Panc1 (cell line): ENCODE data around the gene ZBTB8A. TPM values are rescaled to one million over a fixed set of nuclear protein-coding genes. Genes with fewer than 3 reads are reported as not detected.

ENCODE experiments used
- ATAC-seq: fragments of 200-7000 bp; cut with Tn5 transposase; 2 replicates; pipeline ENCODE4 v1.9.1; 2020; ENCODE audit warnings: mild to moderate bottlenecking, moderate library complexity
- BruUV-seq: library from RNA; stranded (reverse); fragments of 400-500 nt; replicated peaks from 2 replicates; lab custom pipeline; 2021; lab: Mats Ljungman, UMichigan
- CTCF ChIA-PET: fragments of 300-600 bp; sonication (Branson Sonifier 250); formaldehyde crosslinking; loops from one replicate; lab custom pipeline; 2022; ENCODE audit warnings: antibody characterized with exemption; lab: Charles Lee
- POLR2A ChIA-PET: fragments of 300-600 bp; sonication (Branson Sonifier 250); formaldehyde crosslinking; loops from one replicate; lab custom pipeline; 2022; ENCODE audit warnings: antibody characterized with exemption; lab: Charles Lee
- DNase-seq: peaks from one replicate; pipeline ENCODE4 v3.0.0-alpha.2; 2010; ENCODE audit warnings: low read depth, low spot score
- H3K27ac ChIP-seq: 2 replicates; pipeline ENCODE4 v1.5.1; 2011; ENCODE audit warnings: mild to moderate bottlenecking, low read length, inconsistent platforms
- H3K27me3 ChIP-seq: fragments of 200-500 bp; sonication (Bioruptor generic); 2 replicates; pipeline ENCODE4 v1.6.0; 2014; ENCODE audit warnings: low read length, inconsistent platforms; ENCODE audit not compliant: control insufficient read depth, insufficient read depth
- H3K36me3 ChIP-seq: fragments of 200-500 bp; sonication (Bioruptor generic); 2 replicates; pipeline ENCODE4 v1.5.1; 2014; ENCODE audit warnings: inconsistent platforms, mild to moderate bottlenecking, low read length, moderate library complexity; ENCODE audit not compliant: control insufficient read depth, insufficient read depth
- H3K4me1 ChIP-seq: 2 replicates; pipeline ENCODE4 v1.5.1; 2011; ENCODE audit warnings: inconsistent platforms, mild to moderate bottlenecking, low read length, moderate library complexity; ENCODE audit not compliant: control insufficient read depth, insufficient read depth
- H3K4me3 ChIP-seq, 2 experiments: 2 replicates each; pipeline ENCODE4 v1.5.1; 2011 to 2012; ENCODE audit warnings: low read depth in 2 of 2, low read length in 2 of 2, mild to moderate bottlenecking in 2 of 2, inconsistent platforms in 1 of 2, moderate library complexity in 1 of 2
- H3K9me3 ChIP-seq: fragments of 200-500 bp; sonication (Bioruptor generic); 2 replicates; pipeline ENCODE4 v1.5.1; 2014; ENCODE audit warnings: low read depth, mild to moderate bottlenecking, inconsistent platforms, low read length, moderate library complexity; ENCODE audit not compliant: control insufficient read depth, insufficient read depth
- CTCF ChIP-seq: fragments of 450-650 bp; IDR thresholded peaks from 2 replicates; pipeline ENCODE4 v1.5.1; 2017; ENCODE audit warnings: mild to moderate bottlenecking
- POLR2AphosphoS5 ChIP-seq: IDR thresholded peaks from 2 replicates; pipeline ENCODE4 v1.6.1; 2012; ENCODE audit warnings: mild to moderate bottlenecking, low read depth, low read length, moderate library complexity
- SIN3A ChIP-seq: IDR thresholded peaks from 2 replicates; pipeline ENCODE4 v1.6.1; 2012; ENCODE audit warnings: low read depth, mild to moderate bottlenecking, low read length, moderate library complexity, borderline replicate concordance; ENCODE audit not compliant: insufficient read depth
- TCF7L2 ChIP-seq: IDR thresholded peaks from 2 replicates; pipeline ENCODE4 v1.6.1; 2011; ENCODE audit warnings: mild to moderate bottlenecking, low read depth, low read length, inconsistent platforms
- in situ Hi-C: cut with HindIII; loops from 2 replicates; pipeline ENCODE4 v1.10.0; 2016; ENCODE audit warnings: low sequenced_read_pairs, low pct_unique_long_range_greater_than_20kb
- intact Hi-C: fragments of 100-400 bp; cut with micrococcal nuclease; formaldehyde crosslinking; loops from one replicate; pipeline ENCODE4 v1.10.0; 2022; ENCODE audit not compliant: unreplicated experiment
- total RNA-seq: library from RNA; stranded (reverse); gene quantifications from one replicate; pipeline ENCODE4 v1.2.1, GENCODE V29; 2021; ENCODE audit not compliant: unreplicated experiment
- TF ChIP-seq, protein P1 (sequence below), 2 experiments: IDR thresholded peaks; 2 replicates each; pipeline ENCODE4 v1.6.1; 2011 to 2012; ENCODE audit warnings: low read depth in 2 of 2, control low read depth in 1 of 2, low read length in 1 of 2, mild to moderate bottlenecking in 1 of 2, moderate library complexity in 1 of 2; ENCODE audit not compliant: insufficient read depth in 1 of 2

Gene ZBTB8A
- total RNA-seq, 1 experiment from 2014 or later, result 6.5 TPM

DNA sequence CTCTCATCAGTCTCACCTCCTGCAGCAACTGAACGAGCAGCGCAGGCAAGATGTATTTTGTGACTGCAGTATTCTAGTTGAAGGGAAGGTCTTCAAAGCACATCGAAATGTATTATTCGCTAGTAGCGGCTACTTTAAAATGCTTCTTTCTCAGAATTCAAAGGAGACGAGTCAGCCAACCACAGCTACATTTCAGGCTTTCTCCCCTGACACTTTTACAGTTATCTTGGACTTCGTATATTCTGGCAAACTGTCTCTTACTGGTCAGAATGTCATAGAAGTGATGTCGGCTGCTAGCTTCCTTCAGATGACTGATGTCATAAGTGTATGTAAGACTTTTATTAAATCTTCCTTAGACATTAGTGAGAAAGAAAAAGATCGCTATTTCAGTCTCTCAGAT, 53.7 kb downstream of the ZBTB8A start:
- TF ChIP-seq TCF7L2 (no peak), SIN3A (no peak), POLR2AphosphoS5 (no peak), CTCF (no peak)
- TF ChIP-seq, protein P1, sequence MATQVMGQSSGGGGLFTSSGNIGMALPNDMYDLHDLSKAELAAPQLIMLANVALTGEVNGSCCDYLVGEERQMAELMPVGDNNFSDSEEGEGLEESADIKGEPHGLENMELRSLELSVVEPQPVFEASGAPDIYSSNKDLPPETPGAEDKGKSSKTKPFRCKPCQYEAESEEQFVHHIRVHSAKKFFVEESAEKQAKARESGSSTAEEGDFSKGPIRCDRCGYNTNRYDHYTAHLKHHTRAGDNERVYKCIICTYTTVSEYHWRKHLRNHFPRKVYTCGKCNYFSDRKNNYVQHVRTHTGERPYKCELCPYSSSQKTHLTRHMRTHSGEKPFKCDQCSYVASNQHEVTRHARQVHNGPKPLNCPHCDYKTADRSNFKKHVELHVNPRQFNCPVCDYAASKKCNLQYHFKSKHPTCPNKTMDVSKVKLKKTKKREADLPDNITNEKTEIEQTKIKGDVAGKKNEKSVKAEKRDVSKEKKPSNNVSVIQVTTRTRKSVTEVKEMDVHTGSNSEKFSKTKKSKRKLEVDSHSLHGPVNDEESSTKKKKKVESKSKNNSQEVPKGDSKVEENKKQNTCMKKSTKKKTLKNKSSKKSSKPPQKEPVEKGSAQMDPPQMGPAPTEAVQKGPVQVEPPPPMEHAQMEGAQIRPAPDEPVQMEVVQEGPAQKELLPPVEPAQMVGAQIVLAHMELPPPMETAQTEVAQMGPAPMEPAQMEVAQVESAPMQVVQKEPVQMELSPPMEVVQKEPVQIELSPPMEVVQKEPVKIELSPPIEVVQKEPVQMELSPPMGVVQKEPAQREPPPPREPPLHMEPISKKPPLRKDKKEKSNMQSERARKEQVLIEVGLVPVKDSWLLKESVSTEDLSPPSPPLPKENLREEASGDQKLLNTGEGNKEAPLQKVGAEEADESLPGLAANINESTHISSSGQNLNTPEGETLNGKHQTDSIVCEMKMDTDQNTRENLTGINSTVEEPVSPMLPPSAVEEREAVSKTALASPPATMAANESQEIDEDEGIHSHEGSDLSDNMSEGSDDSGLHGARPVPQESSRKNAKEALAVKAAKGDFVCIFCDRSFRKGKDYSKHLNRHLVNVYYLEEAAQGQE (IDR thresholded peaks at IDR 0.05; ENCODE audit: insufficient read depth in 1 of 2, low read depth in 2 of 2, low read length in 1 of 2), result no peak
- Histone ChIP-seq H3K9me3 (no peaks in the 10 kb centered on the region), H3K27ac (no peak overlapping the region), H3K4me3 (no peak overlapping the region), H3K36me3 (no peaks in the 10 kb centered on the region), H3K27me3 (no peaks in the 10 kb centered on the region), H3K4me1 (no peaks in the 10 kb centered on the region)
- no peak for ATAC-seq
- intact Hi-C loops (no loop called here), in situ Hi-C loops (no loop called here)
- no TSS peak for BruUV-seq
- DNase-seq, result no peak
- CTCF ChIA-PET, result no interaction called here
- POLR2A ChIA-PET, result no interaction called here

DNA sequence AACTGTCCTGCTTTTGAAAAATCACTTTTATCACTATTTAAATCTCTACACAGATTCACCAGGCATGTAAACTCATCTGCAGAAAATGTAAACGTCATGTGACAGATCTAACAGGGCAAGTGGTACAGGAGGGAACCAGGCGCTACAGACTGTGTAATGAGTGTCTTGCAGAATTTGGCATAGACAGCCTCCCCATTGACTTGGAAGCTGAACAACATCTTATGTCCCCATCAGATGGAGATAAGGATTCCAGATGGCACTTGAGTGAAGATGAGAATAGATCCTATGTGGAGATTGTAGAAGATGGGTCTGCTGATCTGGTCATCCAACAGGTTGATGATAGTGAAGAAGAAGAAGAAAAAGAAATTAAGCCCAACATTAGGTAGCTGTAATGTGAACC, 60.8 kb downstream of the ZBTB8A start:
- in situ Hi-C loops, result no loop called here
- ATAC-seq (no peak), DNase-seq (no peak)
- Histone ChIP-seq H3K27ac (no peak overlapping the region), H3K27me3 (no peaks in the 10 kb centered on the region), H3K4me1 (no peaks in the 10 kb centered on the region), H3K9me3 (no peaks in the 10 kb centered on the region), H3K4me3 (no peak overlapping the region), H3K36me3 (no peaks in the 10 kb centered on the region)
- BruUV-seq, result no TSS peak
- TF ChIP-seq SIN3A (no peak), TCF7L2 (no peak), POLR2AphosphoS5 (no peak), CTCF (no peak)
- TF ChIP-seq, protein P1 (IDR thresholded peaks at IDR 0.05; ENCODE audit: insufficient read depth in 1 of 2, low read depth in 2 of 2, low read length in 1 of 2), result no peak
- intact Hi-C loops, result no loop called here
- ChIA-PET CTCF (no interaction called here), POLR2A (no interaction called here)
